ENCODE data around the gene MUC7. TPM values are rescaled to one million over a fixed set of nuclear protein-coding genes. Genes with fewer than 3 reads are reported as not detected.
"Not testable (repeated sequence)": the region's sequence is repeated elsewhere in the genome, so short reads cannot be mapped to it uniquely, and the experiment has no call there.

MUC7 gene
- not detected for polyA plus RNA-seq (2013, experiment 1 of 2; ENCODE audit: insufficient read length)
- not detected for polyA plus RNA-seq (2013, experiment 2 of 2; ENCODE audit: insufficient read length)

- no peak for DNase-seq
Observed at GRCh38 chr4:70471897-70472296, at the start of gene MUC7. TSS of gene MUC7 (plus strand) at chr4:70472197. CDS start at chr4:70474022, 1,825 bp downstream.

- DNase-seq, result no peak
Observed at GRCh38 chr4:70425306-70425705, 46.7 kb upstream of the MUC7 start.

GRCh38 chr4:70426789-70427188 lies 45.2 kb upstream of the MUC7 start:
- DNase-seq, result no peak

DNA sequence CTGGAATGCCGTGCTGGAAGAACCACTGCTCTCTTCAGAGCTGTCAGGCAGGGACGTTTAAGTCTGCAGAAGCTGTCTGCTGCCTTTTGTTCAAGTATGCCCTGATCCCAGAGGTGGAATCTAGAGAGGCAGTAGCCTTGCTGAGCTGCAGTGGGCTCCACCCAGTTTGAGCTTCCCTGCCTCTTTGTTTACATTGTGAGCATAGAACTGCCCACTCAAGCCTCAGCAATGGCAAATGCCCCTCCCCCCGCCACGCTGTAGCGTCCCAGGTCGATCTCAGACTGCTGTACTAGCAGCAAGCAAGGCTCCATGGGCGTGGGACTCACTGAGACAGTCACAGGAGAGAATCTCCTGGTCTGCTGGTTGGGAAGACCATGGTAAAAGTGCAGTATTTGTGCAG lies 34.8 kb upstream of the MUC7 start:
- no peak for DNase-seq

DNA sequence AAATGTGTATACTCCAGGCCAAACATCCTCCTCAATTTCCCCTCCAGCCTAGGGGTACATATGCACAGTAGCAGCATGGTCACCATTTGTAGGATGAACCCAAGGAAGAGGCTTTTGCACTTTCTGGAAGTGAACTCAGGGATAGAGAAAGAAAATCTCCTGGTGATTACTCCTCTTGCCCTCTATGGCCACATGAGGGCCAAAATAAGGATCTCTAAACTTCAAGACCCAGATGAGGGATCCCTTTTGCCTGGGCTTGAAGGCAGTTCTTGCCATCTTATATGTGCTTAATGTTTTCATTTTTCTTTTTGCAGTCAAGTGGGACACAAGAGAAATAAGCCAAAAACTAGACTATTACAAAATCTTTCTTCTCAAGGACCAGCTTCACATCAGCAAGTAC lies 29.5 kb upstream of the MUC7 start:
- DNase-seq, result no peak

GRCh38 chr4:70443329-70443728 lies 28.7 kb upstream of the MUC7 start:
- DNase-seq, result no peak

- DNase-seq, result no peak
Observed at GRCh38 chr4:70449220-70449619, 22.8 kb upstream of the MUC7 start.

- no peak for DNase-seq
Observed at GRCh38 chr4:70452946-70453345, 19.1 kb upstream of the MUC7 start.

DNA sequence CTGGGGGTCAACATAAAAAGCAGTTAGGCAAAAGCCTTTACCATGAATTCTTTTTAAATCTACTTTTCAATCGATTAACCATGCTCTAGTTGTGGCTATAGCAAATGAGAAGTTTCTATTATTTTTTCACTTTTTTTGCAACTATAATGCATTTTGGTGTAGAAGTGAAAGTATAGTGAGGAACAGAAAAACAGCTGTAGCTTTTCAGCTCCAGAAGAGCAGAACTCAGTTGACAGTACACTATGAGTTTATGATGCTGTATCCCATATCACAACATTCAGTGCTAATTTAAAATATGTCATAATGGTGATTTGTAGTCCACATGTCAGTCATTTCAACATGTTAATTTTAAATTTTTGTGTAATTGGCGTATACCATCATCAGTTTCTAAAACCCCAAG lies 8.7 kb upstream of the MUC7 start:
- no peak for DNase-seq

GRCh38 chr4:70473679-70474078 lies 1.7 kb downstream of the MUC7 start:
- DNase-seq, result peak; percentile 15

GRCh38 chr4:70488748-70489147 lies 16.8 kb downstream of the MUC7 start:
- no peak for DNase-seq

- DNase-seq, result no peak
Observed at GRCh38 chr4:70496231-70496630, 24.2 kb downstream of the MUC7 start.

DNA sequence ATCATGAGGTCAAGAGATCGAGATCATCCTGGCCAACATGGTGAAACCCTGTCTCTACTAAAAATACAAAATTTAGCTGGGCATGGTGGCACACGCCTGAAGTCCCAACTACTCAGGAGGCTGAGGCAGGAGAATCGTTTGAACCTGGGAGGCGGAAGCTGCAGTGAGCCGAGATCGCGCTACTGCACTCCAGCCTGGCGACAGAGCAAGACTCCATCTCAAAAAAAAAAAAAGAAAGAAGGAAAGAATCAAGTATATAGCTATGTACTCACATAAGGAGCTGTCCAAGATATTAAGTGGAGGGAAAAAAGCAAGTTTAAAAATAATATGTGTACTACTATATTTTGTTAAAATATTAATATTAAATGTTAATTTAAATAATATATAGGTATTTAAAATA lies 29.8 kb downstream of the MUC7 start:
- not testable (repeated sequence) for DNase-seq

DNA sequence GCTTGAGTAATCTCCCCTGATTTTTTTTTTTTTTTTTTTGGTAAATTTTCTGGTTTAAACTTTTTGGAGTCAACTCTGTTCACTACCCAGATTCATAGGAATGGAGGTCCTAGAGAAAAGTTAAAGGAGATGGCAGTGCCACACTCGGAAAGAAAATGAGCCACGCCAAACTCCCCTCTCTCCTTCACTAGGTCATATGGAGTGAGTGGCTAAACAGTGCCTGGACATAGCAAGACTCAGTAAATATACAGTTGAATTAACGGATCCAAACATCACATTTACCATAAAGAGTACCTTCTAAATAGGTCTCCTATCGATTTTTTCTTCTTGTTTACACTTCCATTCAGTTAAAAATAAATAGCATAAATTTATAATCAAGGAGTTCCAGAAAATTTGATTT lies 32.7 kb downstream of the MUC7 start:
- no peak for DNase-seq

DNA sequence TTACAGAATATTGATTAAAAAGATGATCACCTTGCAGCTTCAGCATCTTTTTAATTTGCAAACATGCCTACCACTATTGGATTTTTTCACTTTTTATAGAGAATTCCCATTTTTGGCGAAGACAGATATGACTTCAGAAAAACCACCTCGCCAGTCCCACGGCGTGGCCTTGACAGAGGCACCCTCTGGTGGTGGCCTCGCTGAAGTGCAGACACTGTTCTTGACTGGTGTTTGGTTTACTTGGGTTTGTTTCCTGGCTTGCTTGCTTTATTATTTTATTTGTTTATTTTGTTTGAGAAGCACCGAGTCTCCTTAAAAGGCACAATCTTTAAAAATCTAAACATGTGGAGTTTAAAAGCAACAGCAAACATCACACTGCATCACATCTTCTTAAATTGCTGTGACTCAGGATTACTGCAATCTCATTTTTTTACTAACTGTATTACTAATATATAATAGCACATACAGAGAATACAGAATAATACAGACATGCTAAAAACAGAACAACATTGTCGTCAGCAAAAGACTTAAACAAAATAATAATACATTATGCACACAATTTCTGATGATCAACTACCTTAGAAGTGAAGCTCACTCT lies 33.3 kb downstream of the MUC7 start:
- DNase-seq, result peak; percentile 36

DNA sequence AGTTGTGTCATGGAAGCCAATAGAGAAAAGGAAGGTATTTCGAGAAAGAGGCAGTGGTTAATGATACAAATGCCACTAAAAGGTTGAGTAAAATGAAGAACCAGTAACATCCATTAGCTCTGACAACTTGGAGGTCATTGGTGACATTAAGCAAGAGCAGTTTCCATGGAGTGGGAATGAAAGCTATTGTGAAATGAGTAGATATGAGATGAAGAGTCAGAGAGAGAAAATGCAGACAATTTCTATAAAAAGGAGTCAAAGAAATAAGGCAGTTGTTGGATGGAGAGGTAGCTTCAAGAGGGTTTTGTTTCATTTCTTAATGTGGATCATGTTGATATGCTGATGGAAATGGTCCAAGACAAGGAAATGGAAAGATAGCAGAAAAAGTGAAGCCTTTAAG lies 36.8 kb downstream of the MUC7 start:
- DNase-seq, result no peak

GRCh38 chr4:70511365-70511764 lies 39.4 kb downstream of the MUC7 start:
- DNase-seq, result peak; percentile 27

DNA sequence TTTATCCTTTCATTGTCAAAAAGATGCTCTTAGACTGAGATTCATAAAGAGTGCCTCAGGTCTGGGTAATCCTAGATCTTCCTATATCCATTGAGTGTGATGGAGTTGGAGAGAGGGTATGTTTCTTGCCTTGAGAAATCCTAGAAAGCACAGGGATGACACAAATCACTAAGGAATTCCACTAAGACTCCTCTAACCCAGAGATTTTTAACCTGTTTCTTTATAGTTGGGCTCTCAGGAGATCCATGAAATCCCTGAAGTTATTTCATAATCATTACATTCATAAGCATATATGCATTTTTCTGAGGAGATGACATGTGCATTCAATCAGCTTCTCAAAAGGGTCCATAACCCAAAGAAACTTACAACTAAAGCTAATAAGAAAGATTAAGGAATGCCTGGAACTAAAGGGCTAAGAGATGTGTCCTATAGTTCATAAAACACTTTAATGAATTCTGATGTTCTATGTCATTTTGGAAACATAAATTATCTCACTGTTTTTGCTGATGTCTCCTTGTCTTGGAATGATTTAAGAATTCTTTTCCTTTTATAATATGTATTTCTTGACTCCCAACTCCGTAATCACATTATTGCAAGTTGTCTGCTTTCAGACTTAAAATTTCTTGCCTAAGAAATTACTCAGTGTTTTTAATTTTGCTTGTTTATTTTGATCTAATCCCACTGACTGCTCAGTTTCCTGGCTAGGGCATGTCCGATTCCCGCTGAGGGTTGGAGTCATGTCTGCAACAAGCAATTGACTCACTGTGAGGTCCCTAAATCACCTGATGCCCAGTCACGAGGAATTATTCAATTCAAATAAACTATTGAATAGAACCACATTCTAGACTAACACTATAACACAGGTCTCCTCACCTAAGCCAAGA lies 43.6 kb downstream of the MUC7 start:
- peak; percentile 61 for DNase-seq

- no peak for DNase-seq
Observed at GRCh38 chr4:70518269-70518668, 46.3 kb downstream of the MUC7 start, which contains the start of gene AMTN. TSS of gene AMTN (plus strand) at chr4:70518569. CDS start at chr4:70518778, 209 bp downstream.

DNA sequence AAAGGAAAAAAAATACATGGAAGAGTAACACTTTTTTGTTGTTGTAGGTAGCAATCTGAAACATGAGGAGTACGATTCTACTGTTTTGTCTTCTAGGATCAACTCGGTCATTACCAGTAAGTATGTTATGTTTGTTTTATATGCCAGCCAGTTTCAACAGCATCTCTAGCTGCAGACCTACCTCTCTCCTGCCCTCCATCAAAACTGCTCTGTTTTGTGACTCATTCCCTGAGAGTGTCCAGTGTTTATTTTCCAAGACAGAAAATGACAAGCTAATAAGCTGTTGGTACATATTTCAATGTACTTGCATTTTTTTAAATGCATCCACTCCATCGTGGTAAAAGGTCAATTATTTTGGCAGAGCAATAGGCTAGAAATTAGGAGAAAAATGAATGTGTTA lies 46.7 kb downstream of the MUC7 start:
- DNase-seq, result peak; percentile 2

GRCh38 chr4:70522626-70523025 lies 50.6 kb downstream of the MUC7 start:
- DNase-seq, result no peak

GRCh38 chr4:70530997-70531396 lies 59.0 kb downstream of the MUC7 start:
- DNase-seq, result no peak

DNA sequence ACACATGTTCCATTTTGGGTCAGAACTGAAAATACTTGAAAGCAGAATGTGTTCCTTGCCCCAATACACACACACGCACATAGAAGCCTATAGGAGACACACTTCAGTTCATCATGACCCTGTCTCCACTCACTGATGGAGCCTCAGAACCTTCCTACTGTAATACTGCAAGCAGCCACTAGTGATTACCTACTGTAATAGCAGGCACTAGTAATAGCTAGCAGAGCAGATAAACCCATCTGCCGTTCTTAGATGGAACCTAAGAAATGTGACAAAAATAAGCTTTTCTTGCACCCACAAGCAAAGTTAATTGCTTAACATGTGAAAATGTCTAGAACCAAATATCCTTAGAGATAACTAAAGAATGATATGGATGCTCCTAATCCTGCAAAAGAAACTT lies 60.0 kb downstream of the MUC7 start:
- DNase-seq, result no peak

Data from fibroblast of skin of scalp (primary cell).